ENCODE data around the gene ROBO1. TPM values are rescaled to one million over a fixed set of nuclear protein-coding genes. Genes with fewer than 3 reads are reported as not detected.

The ROBO1 gene
- polyA plus RNA-seq, 4 donors: 0.81 to 12.2 (median 2.6) TPM

- H3K4me3 ChIP-seq (ENCODE audit: low read depth in 1 of 3, low read length in 3 of 3): no peak overlapping the region
- no peaks in the 10 kb centered on the region for H3K4me1 ChIP-seq (ENCODE audit: control insufficient read depth in 3 of 3, insufficient read depth in 2 of 3, low read depth in 1 of 3, low read length in 2 of 3)
- H3K9me3 ChIP-seq (ENCODE audit: control insufficient read depth in 2 of 2, insufficient read depth in 1 of 2, low read depth in 1 of 2, low read length in 1 of 2): no peaks in the 10 kb centered on the region
- FAIRE-seq (no peak), DNase-seq (no peak)
- H3K36me3 ChIP-seq (ENCODE audit: control insufficient read depth in 3 of 3, insufficient read depth in 2 of 3, low read depth in 1 of 3, low read length in 3 of 3): no peaks in the 10 kb centered on the region
- no peak overlapping the region for H3K27ac ChIP-seq (ENCODE audit: low read depth in 1 of 3, low read length in 2 of 3)
- H3K27me3 ChIP-seq (ENCODE audit: control insufficient read depth in 3 of 3, insufficient read depth in 3 of 3, low read length in 3 of 3): no peaks in the 10 kb centered on the region
- WGBS, 3 donors: 58 to 60% (median 59%) methylated on average over 7 of the region's 7 CpGs
Measured at GRCh38 chr3:79418855-79419621, 348.8 kb downstream of the ROBO1 start.

GRCh38 chr3:79415356-79415755, 352.4 kb downstream of the ROBO1 start:
- no peaks in the 10 kb centered on the region for H3K9me3 ChIP-seq (ENCODE audit: control insufficient read depth in 2 of 2, insufficient read depth in 1 of 2, low read depth in 1 of 2, low read length in 1 of 2)
- WGBS, 3 donors: 50 to 63% (median 59%) methylated on average over 3 of the region's 3 CpGs

GRCh38 chr3:79414806-79415205, 353.0 kb downstream of the ROBO1 start:
- H3K9me3 ChIP-seq (ENCODE audit: control insufficient read depth in 2 of 2, insufficient read depth in 1 of 2, low read depth in 1 of 2, low read length in 1 of 2): no peaks in the 10 kb centered on the region
- no peak overlapping the region for H3K27ac ChIP-seq (ENCODE audit: low read depth in 1 of 3, low read length in 2 of 3)
- H3K36me3 ChIP-seq (ENCODE audit: control insufficient read depth in 3 of 3, insufficient read depth in 2 of 3, low read depth in 1 of 3, low read length in 3 of 3): no peaks in the 10 kb centered on the region
- FAIRE-seq (no peak), DNase-seq (no peak)
- no peaks in the 10 kb centered on the region for H3K27me3 ChIP-seq (ENCODE audit: control insufficient read depth in 3 of 3, insufficient read depth in 3 of 3, low read length in 3 of 3)
- H3K4me1 ChIP-seq (ENCODE audit: control insufficient read depth in 3 of 3, insufficient read depth in 2 of 3, low read depth in 1 of 3, low read length in 2 of 3): no peaks in the 10 kb centered on the region
- H3K4me3 ChIP-seq (ENCODE audit: low read depth in 1 of 3, low read length in 3 of 3): no peak overlapping the region
- 77 to 78% (median 78%) methylated on average over 3 of the region's 3 CpGs for WGBS, 3 donors

More at GRCh38 chr3:79415356-79415755, 352.4 kb downstream of the ROBO1 start:
- Histone ChIP-seq H3K4me3 (ENCODE audit: low read depth in 1 of 3, low read length in 3 of 3) (no peak overlapping the region), H3K4me1 (ENCODE audit: control insufficient read depth in 3 of 3, insufficient read depth in 2 of 3, low read depth in 1 of 3, low read length in 2 of 3) (no peaks in the 10 kb centered on the region), H3K36me3 (ENCODE audit: control insufficient read depth in 3 of 3, insufficient read depth in 2 of 3, low read depth in 1 of 3, low read length in 3 of 3) (no peaks in the 10 kb centered on the region), H3K27me3 (ENCODE audit: control insufficient read depth in 3 of 3, insufficient read depth in 3 of 3, low read length in 3 of 3) (no peaks in the 10 kb centered on the region), H3K27ac (ENCODE audit: low read depth in 1 of 3, low read length in 2 of 3) (no peak overlapping the region)
- FAIRE-seq (no peak), DNase-seq (no peak)

GRCh38 chr3:79414035-79414434, 353.8 kb downstream of the ROBO1 start:
- no peaks in the 10 kb centered on the region for H3K27me3 ChIP-seq (ENCODE audit: control insufficient read depth in 3 of 3, insufficient read depth in 3 of 3, low read length in 3 of 3)
- DNase-seq: no peak
- no peak for FAIRE-seq
- no peaks in the 10 kb centered on the region for H3K36me3 ChIP-seq (ENCODE audit: control insufficient read depth in 3 of 3, insufficient read depth in 2 of 3, low read depth in 1 of 3, low read length in 3 of 3)
- H3K9me3 ChIP-seq (ENCODE audit: control insufficient read depth in 2 of 2, insufficient read depth in 1 of 2, low read depth in 1 of 2, low read length in 1 of 2): no peaks in the 10 kb centered on the region
- 69 to 77% (median 76%) methylated on average over 1 of the region's 1 CpG for WGBS, 3 donors
- H3K27ac ChIP-seq (ENCODE audit: low read depth in 1 of 3, low read length in 2 of 3): no peak overlapping the region
- no peak overlapping the region for H3K4me3 ChIP-seq (ENCODE audit: low read depth in 1 of 3, low read length in 3 of 3)
- no peaks in the 10 kb centered on the region for H3K4me1 ChIP-seq (ENCODE audit: control insufficient read depth in 3 of 3, insufficient read depth in 2 of 3, low read depth in 1 of 3, low read length in 2 of 3)

- DNase-seq: no peak
- FAIRE-seq: no peak
- Histone ChIP-seq H3K4me3 (ENCODE audit: low read depth in 1 of 3, low read length in 3 of 3) (no peak overlapping the region), H3K36me3 (ENCODE audit: control insufficient read depth in 3 of 3, insufficient read depth in 2 of 3, low read depth in 1 of 3, low read length in 3 of 3) (no peaks in the 10 kb centered on the region), H3K4me1 (ENCODE audit: control insufficient read depth in 3 of 3, insufficient read depth in 2 of 3, low read depth in 1 of 3, low read length in 2 of 3) (no peaks in the 10 kb centered on the region), H3K27ac (ENCODE audit: low read depth in 1 of 3, low read length in 2 of 3) (no peak overlapping the region), H3K9me3 (ENCODE audit: control insufficient read depth in 2 of 2, insufficient read depth in 1 of 2, low read depth in 1 of 2, low read length in 1 of 2) (no peaks in the 10 kb centered on the region), H3K27me3 (ENCODE audit: control insufficient read depth in 3 of 3, insufficient read depth in 3 of 3, low read length in 3 of 3) (no peaks in the 10 kb centered on the region)
- WGBS, 3 donors: 0% methylated on average over 1 of the region's 1 CpG
Measured at GRCh38 chr3:79412537-79412936, 355.3 kb downstream of the ROBO1 start.

GRCh38 chr3:79410617-79411016, 357.2 kb downstream of the ROBO1 start:
- FAIRE-seq: no peak
- no peaks in the 10 kb centered on the region for H3K9me3 ChIP-seq (ENCODE audit: control insufficient read depth in 2 of 2, insufficient read depth in 1 of 2, low read depth in 1 of 2, low read length in 1 of 2)
- WGBS, 3 donors: 64 to 81% (median 76%) methylated on average over 2 of the region's 2 CpGs
- no peak for DNase-seq
- no peak overlapping the region for H3K27ac ChIP-seq (ENCODE audit: low read depth in 1 of 3, low read length in 2 of 3)
- no peak overlapping the region for H3K4me3 ChIP-seq (ENCODE audit: low read depth in 1 of 3, low read length in 3 of 3)
- H3K4me1 ChIP-seq (ENCODE audit: control insufficient read depth in 3 of 3, insufficient read depth in 2 of 3, low read depth in 1 of 3, low read length in 2 of 3): no peaks in the 10 kb centered on the region
- H3K27me3 ChIP-seq (ENCODE audit: control insufficient read depth in 3 of 3, insufficient read depth in 3 of 3, low read length in 3 of 3): no peaks in the 10 kb centered on the region
- no peaks in the 10 kb centered on the region for H3K36me3 ChIP-seq (ENCODE audit: control insufficient read depth in 3 of 3, insufficient read depth in 2 of 3, low read depth in 1 of 3, low read length in 3 of 3)

- 52 to 55% (median 53%) methylated on average over 2 of the region's 2 CpGs for WGBS, 3 donors
- Histone ChIP-seq H3K4me1 (ENCODE audit: control insufficient read depth in 3 of 3, insufficient read depth in 2 of 3, low read depth in 1 of 3, low read length in 2 of 3) (no peaks in the 10 kb centered on the region), H3K9me3 (ENCODE audit: control insufficient read depth in 2 of 2, insufficient read depth in 1 of 2, low read depth in 1 of 2, low read length in 1 of 2) (no peaks in the 10 kb centered on the region), H3K27ac (ENCODE audit: low read depth in 1 of 3, low read length in 2 of 3) (no peak overlapping the region), H3K27me3 (ENCODE audit: control insufficient read depth in 3 of 3, insufficient read depth in 3 of 3, low read length in 3 of 3) (no peaks in the 10 kb centered on the region), H3K36me3 (ENCODE audit: control insufficient read depth in 3 of 3, insufficient read depth in 2 of 3, low read depth in 1 of 3, low read length in 3 of 3) (no peaks in the 10 kb centered on the region), H3K4me3 (ENCODE audit: low read depth in 1 of 3, low read length in 3 of 3) (no peak overlapping the region)
- DNase-seq: no peak
- no peak for FAIRE-seq
Measured at GRCh38 chr3:79410136-79410535, 357.7 kb downstream of the ROBO1 start.

- H3K27me3 ChIP-seq (ENCODE audit: control insufficient read depth in 3 of 3, insufficient read depth in 3 of 3, low read length in 3 of 3): no peaks in the 10 kb centered on the region
- no peak overlapping the region for H3K27ac ChIP-seq (ENCODE audit: low read depth in 1 of 3, low read length in 2 of 3)
- H3K9me3 ChIP-seq (ENCODE audit: control insufficient read depth in 2 of 2, insufficient read depth in 1 of 2, low read depth in 1 of 2, low read length in 1 of 2): no peaks in the 10 kb centered on the region
- H3K36me3 ChIP-seq (ENCODE audit: control insufficient read depth in 3 of 3, insufficient read depth in 2 of 3, low read depth in 1 of 3, low read length in 3 of 3): no peaks in the 10 kb centered on the region
- WGBS, 3 donors: 53 to 74% (median 57%) methylated on average over 2 of the region's 2 CpGs
- no peak overlapping the region for H3K4me3 ChIP-seq (ENCODE audit: low read depth in 1 of 3, low read length in 3 of 3)
- H3K4me1 ChIP-seq (ENCODE audit: control insufficient read depth in 3 of 3, insufficient read depth in 2 of 3, low read depth in 1 of 3, low read length in 2 of 3): no peaks in the 10 kb centered on the region
- DNase-seq: no peak
- no peak for FAIRE-seq
Measured at GRCh38 chr3:79406175-79406574, 361.6 kb downstream of the ROBO1 start.

GRCh38 chr3:79405183-79405582, 362.6 kb downstream of the ROBO1 start:
- Histone ChIP-seq H3K27me3 (ENCODE audit: control insufficient read depth in 3 of 3, insufficient read depth in 3 of 3, low read length in 3 of 3) (no peaks in the 10 kb centered on the region), H3K4me3 (ENCODE audit: low read depth in 1 of 3, low read length in 3 of 3) (no peak overlapping the region), H3K27ac (ENCODE audit: low read depth in 1 of 3, low read length in 2 of 3) (no peak overlapping the region), H3K36me3 (ENCODE audit: control insufficient read depth in 3 of 3, insufficient read depth in 2 of 3, low read depth in 1 of 3, low read length in 3 of 3) (no peaks in the 10 kb centered on the region), H3K9me3 (ENCODE audit: control insufficient read depth in 2 of 2, insufficient read depth in 1 of 2, low read depth in 1 of 2, low read length in 1 of 2) (no peaks in the 10 kb centered on the region), H3K4me1 (ENCODE audit: control insufficient read depth in 3 of 3, insufficient read depth in 2 of 3, low read depth in 1 of 3, low read length in 2 of 3) (no peaks in the 10 kb centered on the region)
- WGBS, 3 donors: 13 to 30% (median 16%) methylated on average over 1 of the region's 1 CpG
- no peak for DNase-seq
- FAIRE-seq: no peak

Measured in small intestine (tissue), 7 donors.